HepG2 (cell line): ENCODE results near the gene DAAM2.

Experiments used
- BCLAF1 ChIP-seq: fragments of 450-650 bp; IDR thresholded peaks from 2 replicates; pipeline ENCODE4 v1.6.1; 2017; ENCODE audit warnings: mild to moderate bottlenecking
- ERF ChIP-seq: IDR thresholded peaks from 2 replicates; pipeline ENCODE4 v1.6.1; 2018; ENCODE audit warnings: missing biosample characterization, missing genetic modification reagents
- POLR2AphosphoS2 ChIP-seq: IDR thresholded peaks from 2 replicates; pipeline ENCODE4 v1.6.1; 2011; ENCODE audit warnings: low read depth, low read length, improper control_type of control experiment
- ZNF510 ChIP-seq: sonication (generic); formaldehyde crosslinking; IDR thresholded peaks from 2 replicates; pipeline ENCODE4 v1.4.0; 2020; ENCODE audit warnings: low read depth, mild to moderate bottlenecking, missing genetic modification reagents

DNA sequence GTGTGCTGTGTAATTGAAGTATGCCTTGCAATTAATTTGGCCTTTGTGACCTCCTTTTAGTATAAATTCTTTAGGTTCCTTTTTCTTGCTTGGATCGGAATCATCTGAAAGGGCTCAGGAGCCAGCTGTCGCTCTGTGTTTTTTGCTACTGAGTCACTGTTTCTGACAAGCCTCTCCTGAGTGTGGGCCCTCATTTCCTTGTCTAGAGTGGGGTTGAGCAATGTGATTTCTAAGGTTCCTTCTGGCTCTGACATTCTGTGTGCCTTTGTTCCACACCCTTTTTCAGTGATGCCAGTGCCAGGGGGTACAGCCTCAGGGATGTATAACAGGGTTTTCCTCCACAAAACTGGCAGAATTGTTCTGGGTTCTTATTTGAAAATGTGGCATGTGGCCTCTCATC, 26.5 kb downstream of the DAAM2 start:
- TF ChIP-seq ZNF510 (no peak), POLR2AphosphoS2 (no peak), BCLAF1 (no peak), ERF (no peak)
